ENCODE results near the gene COASY. TPM values are rescaled to one million over a fixed set of nuclear protein-coding genes. Genes with fewer than 3 reads are reported as not detected.
"Not testable (repeated sequence)": the region's sequence is repeated elsewhere in the genome, so short reads cannot be mapped to it uniquely, and the experiment has no call there.

Gene COASY
- polyA plus RNA-seq, 1 donor from 2014 or later, result 64.9 TPM

DNA sequence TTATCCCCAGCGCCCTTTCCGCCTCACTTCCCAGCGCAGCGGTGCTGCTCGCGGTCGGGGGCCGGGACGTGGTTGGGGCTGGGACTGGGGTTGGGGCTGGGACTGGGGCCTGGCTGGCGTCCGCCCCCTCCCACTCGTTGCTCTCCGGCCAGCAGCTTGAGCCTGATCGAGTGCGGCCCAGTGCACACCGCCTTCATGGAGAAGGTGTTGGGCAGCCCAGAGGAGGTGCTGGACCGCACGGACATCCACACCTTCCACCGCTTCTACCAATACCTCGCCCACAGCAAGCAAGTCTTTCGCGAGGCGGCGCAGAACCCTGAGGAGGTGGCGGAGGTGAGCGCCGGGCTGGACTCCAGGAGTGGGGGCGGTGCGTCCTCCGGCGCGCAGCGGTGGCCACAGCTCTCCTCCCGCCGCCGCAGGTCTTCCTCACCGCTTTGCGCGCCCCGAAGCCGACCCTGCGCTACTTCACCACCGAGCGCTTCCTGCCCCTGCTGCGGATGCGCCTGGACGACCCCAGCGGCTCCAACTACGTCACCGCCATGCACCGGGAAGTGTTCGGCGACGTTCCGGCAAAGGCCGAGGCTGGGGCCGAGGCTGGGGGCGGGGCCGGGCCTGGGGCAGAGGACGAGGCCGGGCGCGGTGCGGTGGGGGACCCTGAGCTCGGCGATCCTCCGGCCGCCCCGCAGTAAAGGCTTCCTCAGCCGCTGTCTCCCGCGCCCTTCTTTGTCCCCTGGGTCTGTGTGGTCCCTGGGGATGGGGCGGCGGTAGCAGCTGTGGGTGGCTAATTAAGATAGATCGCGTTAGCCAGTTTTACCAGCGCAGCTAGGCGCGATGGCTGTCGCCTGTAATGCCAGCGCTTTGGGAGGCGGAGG, 7.5 kb upstream of the COASY start:
- H3K27me3 Mint-ChIP-seq, result no peaks in the 10 kb centered on the region
- no peaks in the 10 kb centered on the region for H3K9me3 Mint-ChIP-seq
- peaks cover 7 to 17% (median 16%) of the 10 kb centered on the region in 3 donors for H3K4me1 Mint-ChIP-seq
- H3K4me3 Mint-ChIP-seq, result peak overlapping the region; percentile 89 to 98 (median 94)
- peaks cover 2% of the 10 kb centered on the region for H3K36me3 Mint-ChIP-seq
- H3K27ac Mint-ChIP-seq, result peak overlapping the region; percentile 96 to 98 (median 96)

DNA sequence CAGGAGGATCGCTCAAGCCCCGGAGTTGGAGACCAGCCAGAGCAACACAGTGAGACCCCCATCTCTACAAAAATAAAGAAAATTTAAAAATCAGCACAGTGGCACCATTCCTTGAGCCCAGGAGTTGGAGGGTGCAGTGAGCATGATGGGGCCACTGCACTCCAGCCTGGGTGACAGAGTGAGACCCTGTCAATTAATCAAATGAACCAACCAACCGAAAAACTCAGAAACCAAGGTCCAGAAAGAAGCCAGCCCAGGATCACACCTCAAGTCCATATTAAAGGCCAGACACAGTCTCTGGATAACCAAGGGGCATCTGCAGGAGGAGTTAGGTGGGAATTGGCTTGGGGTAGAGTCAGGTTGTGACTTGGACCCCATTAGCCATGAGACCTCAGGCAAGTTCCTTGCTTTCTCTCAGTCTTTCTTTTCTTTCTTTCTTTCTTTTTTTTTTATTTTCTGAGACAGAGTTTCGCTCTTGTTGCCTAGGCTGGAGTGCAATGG, 6.8 kb upstream of the COASY start:
- H3K27ac Mint-ChIP-seq, result peak overlapping the region; percentile 96 to 98 (median 96)
- peaks cover 10 to 17% (median 16%) of the 10 kb centered on the region in 3 donors for H3K4me1 Mint-ChIP-seq
- H3K27me3 Mint-ChIP-seq, result no peaks in the 10 kb centered on the region
- H3K9me3 Mint-ChIP-seq, result no peaks in the 10 kb centered on the region
- H3K36me3 Mint-ChIP-seq, result peaks cover 2% of the 10 kb centered on the region
- H3K4me3 Mint-ChIP-seq, result peak overlapping the region; percentile 89 to 98 (median 94)

DNA sequence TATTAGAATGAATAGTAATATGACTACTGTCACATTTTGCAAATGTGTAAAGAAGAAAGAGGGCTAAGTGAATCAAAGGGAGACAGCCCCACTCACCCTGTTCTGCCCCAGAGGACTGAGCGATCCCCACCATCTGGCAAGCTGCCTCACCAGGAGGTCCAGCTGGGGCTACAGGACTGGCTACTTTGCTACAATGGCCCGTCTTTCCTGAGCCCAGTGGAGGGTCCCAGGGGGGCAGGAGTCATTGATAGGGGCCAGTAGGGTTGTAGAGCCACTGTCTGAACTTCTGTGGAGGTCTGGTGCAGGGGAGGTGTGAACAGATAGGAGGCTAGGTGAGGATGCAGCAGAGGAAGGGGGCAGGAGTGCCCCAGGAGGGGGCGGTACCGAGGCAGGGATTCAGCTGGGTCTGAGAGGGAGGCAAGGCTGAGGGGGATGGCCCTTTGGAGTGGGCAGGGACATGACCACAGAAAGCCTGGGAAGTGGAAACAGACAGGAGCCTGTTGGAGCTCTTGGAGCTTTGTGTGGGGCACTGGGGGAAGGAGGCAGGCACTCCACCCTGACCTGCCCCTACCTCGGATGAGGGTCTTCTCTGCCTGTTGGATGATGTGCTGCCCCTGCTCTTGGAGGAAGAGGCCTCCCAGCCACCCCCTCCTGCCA, 5.9 kb upstream of the COASY start:
- H3K36me3 Mint-ChIP-seq, H3K27me3 Mint-ChIP-seq, H3K9me3 Mint-ChIP-seq: not testable (repeated sequence)
- Mint-ChIP-seq H3K4me1 (peaks cover 10 to 15% (median 14%) of the 10 kb centered on the region in 3 donors), H3K4me3 (peak overlapping the region in 3 of 4 donors; percentile 55 to 89 (median 75)), H3K27ac (peak overlapping the region in 2 of 3 donors; percentile 96 to 98)

DNA sequence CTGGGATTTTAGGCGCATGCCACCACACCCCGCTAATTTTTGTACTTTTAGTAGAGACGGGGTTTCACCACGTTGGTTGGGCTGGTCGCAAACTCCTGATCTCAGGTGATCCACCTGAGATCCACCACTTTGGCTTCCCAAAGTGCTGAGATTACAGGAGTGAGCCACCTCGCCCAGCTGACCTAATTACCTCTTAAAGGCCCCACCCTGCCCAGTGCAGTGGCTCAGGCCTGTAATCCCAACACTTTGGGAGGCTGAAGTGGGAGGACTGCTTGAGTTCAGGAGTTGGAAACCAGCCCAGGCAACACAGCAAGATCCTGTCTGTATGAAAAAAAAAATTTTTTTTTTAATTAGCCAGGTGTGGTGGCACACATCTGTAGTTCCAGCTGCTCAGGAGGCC, 2.9 kb upstream of the COASY start:
- Mint-ChIP-seq H3K9me3 (no peaks in the 10 kb centered on the region), H3K27ac (peak overlapping the region in 1 of 3 donors; percentile 94), H3K4me3 (peak overlapping the region in 1 of 4 donors; percentile 87), H3K27me3 (no peaks in the 10 kb centered on the region), H3K36me3 (peaks cover 2% of the 10 kb centered on the region), H3K4me1 (peaks cover 23 to 28% (median 23%) of the 10 kb centered on the region in 3 donors)

DNA sequence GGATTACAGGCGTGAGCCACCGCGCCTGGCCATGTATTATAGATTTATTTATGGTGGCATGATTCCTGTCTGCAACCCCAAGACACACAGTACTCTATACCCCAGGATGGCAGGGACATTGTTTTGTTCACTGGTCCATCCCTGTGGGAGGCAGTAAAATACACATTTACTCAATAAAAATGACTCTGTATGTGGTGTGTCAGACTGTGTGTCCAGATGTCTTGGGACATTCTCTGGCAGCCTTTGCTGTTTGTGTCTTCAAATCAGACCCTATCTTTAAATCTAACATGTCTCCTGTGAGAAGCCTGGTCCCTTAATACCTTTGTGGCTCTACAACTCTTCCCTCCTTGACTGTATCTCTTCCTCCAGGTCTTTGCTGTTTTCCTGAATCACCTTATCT, 1.7 kb upstream of the COASY start:
- Mint-ChIP-seq H3K9me3 (no peaks in the 10 kb centered on the region), H3K36me3 (no peaks in the 10 kb centered on the region), H3K27me3 (no peaks in the 10 kb centered on the region), H3K27ac (peak overlapping the region in 2 of 3 donors; percentile 89 to 94), H3K4me1 (peaks cover 19 to 22% (median 20%) of the 10 kb centered on the region in 3 donors), H3K4me3 (peak overlapping the region in 3 of 4 donors; percentile 39 to 87 (median 87))

DNA sequence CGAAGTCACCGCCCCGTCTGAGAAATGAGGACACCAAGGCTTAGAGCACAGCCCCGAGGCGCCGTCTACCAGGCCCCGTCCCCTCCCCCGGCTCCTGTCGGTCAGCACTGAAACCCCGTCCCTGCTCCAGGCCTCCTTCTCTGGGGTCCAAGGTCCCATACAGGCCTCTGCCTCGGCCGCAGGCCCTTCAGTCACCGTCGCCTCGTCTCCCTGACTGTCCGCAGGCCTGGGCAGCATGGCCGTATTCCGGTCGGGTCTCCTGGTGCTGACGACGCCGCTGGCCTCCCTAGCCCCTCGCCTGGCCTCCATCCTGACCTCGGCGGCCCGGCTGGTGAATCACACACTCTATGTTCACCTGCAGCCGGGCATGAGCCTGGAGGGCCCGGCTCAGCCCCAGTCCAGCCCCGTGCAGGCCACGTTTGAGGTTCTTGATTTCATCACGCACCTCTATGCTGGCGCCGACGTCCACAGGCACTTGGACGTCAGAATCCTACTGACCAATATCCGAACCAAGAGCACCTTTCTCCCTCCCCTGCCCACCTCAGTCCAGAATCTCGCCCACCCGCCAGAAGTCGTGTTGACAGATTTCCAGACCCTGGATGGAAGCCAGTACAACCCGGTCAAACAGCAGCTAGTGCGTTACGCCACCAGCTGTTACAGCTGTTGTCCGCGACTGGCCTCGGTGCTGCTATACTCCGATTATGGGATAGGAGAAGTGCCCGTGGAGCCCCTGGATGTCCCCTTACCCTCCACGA, 617 bp downstream of the COASY start:
- H3K36me3 Mint-ChIP-seq, result peaks cover 1% of the 10 kb centered on the region
- H3K4me1 Mint-ChIP-seq, result peaks cover 17 to 26% (median 19%) of the 10 kb centered on the region in 3 donors
- H3K27me3 Mint-ChIP-seq, result no peaks in the 10 kb centered on the region
- H3K27ac Mint-ChIP-seq, result peak overlapping the region; percentile 88 to 94 (median 94)
- H3K9me3 Mint-ChIP-seq, result no peaks in the 10 kb centered on the region
- peak overlapping the region; percentile 91 to 98 (median 96) for H3K4me3 Mint-ChIP-seq

DNA sequence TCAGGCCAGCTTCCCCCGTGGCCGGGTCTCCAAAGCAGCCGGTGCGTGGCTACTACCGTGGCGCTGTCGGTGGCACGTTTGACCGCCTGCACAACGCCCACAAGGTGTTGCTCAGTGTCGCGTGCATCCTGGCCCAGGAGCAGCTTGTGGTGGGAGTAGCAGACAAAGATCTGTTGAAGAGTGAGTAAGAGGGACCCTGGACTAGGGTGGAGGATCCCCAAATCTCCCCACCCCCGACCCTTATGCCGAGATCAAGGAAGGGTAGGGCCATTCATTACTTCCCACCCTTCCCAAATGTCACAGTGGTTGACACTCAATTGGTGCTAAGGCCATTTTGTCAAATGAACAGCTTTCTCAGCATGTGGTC, 1.2 kb downstream of the COASY start:
- Mint-ChIP-seq H3K27me3 (no peaks in the 10 kb centered on the region), H3K4me3 (peak overlapping the region; percentile 91 to 98 (median 96)), H3K36me3 (peaks cover 1% of the 10 kb centered on the region), H3K27ac (peak overlapping the region in 2 of 3 donors; percentile 94), H3K9me3 (no peaks in the 10 kb centered on the region), H3K4me1 (peaks cover 21 to 30% (median 23%) of the 10 kb centered on the region in 3 donors)

DNA sequence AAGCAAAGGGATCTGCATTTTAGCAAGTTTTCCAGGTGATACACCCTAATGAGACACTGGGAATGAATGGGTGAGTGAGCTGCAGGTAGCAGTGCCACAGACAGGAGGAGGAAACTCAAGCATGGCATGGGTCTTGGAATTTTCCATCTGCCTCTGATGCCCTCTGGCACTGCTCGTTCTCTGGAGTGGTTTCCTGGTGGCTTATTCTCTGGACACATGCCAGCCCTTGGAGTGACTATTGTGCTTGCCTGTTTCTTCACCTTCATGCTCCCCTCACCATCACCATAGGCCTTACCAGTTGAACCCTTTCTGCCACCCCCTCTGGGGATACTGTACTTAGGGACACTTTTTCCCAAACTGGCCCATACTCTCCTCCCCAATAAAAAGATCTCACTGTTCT, 1.6 kb downstream of the COASY start:
- Mint-ChIP-seq H3K9me3 (no peaks in the 10 kb centered on the region), H3K27ac (peak overlapping the region in 1 of 3 donors; percentile 94), H3K4me1 (peaks cover 21 to 30% (median 23%) of the 10 kb centered on the region in 3 donors), H3K4me3 (peak overlapping the region; percentile 91 to 98 (median 96)), H3K36me3 (peaks cover 1% of the 10 kb centered on the region), H3K27me3 (no peaks in the 10 kb centered on the region)

DNA sequence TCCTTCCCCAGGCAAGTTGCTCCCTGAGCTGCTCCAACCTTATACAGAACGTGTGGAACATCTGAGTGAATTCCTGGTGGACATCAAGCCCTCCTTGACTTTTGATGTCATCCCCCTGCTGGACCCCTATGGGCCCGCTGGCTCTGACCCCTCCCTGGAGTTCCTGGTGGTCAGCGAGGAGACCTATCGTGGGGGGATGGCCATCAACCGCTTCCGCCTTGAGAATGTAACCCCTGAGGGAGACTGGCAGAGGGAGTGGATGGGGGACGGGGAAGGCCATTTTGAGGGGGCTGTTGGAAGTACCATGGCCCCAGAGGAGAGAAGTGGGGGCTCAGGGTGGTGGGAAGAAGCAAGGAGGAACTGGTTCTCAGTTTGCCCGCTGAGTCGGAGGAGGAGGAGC, 2.0 kb downstream of the COASY start:
- Mint-ChIP-seq H3K36me3 (peaks cover 1% of the 10 kb centered on the region), H3K9me3 (no peaks in the 10 kb centered on the region), H3K27me3 (no peaks in the 10 kb centered on the region), H3K4me3 (peak overlapping the region in 2 of 4 donors; percentile 95 to 96), H3K4me1 (peaks cover 21 to 30% (median 23%) of the 10 kb centered on the region in 3 donors), H3K27ac (peak overlapping the region in 1 of 3 donors; percentile 94)

DNA sequence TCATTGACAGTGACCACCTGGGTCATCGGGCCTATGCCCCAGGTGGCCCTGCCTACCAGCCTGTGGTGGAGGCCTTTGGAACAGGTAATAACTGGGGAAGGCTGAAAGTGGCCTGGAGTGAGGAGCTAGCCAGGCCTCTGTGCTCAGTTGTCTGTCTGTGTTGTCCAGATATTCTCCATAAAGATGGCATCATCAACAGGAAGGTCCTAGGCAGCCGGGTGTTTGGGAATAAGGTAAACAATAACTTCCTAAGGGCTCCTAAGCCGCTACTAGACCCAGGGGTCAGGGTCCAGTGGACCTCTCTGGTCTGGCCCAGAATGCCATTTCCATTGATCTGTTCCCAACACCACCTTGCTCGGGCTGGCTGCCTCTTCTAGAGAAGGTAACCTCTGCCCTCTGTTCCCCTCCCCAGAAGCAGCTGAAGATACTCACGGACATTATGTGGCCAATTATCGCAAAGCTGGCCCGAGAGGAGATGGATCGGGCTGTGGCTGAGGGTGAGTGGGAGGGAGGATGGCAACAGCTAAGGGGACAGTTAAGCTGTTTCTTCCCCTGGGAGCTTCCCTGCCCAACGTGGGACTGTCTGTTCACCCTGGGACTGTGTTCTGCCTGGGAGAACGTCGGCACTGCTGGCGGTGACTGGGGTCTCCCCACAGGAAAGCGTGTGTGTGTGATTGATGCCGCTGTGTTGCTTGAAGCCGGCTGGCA, 3.0 kb downstream of the COASY start:
- no peaks in the 10 kb centered on the region for H3K27me3 Mint-ChIP-seq
- peak overlapping the region in 3 of 4 donors; percentile 30 to 95 (median 90) for H3K4me3 Mint-ChIP-seq
- H3K36me3 Mint-ChIP-seq, result peaks cover 1% of the 10 kb centered on the region
- H3K9me3 Mint-ChIP-seq, result no peaks in the 10 kb centered on the region
- peaks cover 21 to 26% (median 23%) of the 10 kb centered on the region in 3 donors for H3K4me1 Mint-ChIP-seq
- peak overlapping the region in 1 of 3 donors; percentile 94 for H3K27ac Mint-ChIP-seq

DNA sequence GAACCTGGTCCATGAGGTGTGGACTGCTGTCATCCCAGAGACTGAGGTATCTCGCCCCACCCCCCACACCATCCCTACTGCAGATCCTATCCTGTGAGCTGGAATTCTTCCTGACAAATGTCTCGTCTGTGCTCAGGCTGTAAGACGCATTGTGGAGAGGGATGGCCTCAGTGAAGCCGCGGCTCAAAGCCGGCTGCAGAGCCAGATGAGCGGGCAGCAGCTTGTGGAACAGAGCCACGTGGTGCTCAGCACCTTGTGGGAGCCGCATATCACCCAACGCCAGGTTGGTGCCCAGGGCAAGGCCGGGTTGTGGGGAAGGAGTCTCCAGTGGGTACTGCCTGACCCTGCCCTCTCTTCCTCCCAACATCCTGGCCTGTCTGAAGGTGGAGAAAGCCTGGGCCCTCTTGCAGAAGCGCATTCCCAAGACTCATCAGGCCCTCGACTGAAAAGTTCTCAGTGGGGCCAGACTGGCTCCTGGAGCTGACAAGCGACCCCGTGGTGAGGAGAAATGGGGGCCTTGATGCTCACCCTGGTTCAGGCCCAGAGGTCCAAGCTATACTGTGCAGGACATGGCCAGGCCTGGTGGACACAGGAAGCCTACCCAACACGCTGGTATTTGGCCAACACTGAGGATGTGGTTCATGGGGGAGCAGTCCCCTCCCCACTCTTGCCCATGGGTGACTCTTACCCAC, 3.7 kb downstream of the COASY start:
- Mint-ChIP-seq H3K36me3 (peaks cover 1% of the 10 kb centered on the region), H3K9me3 (no peaks in the 10 kb centered on the region), H3K4me3 (peak overlapping the region in 3 of 4 donors; percentile 90 to 96 (median 95)), H3K27ac (peak overlapping the region in 2 of 3 donors; percentile 94 to 98), H3K27me3 (no peaks in the 10 kb centered on the region), H3K4me1 (peaks cover 21 to 26% (median 22%) of the 10 kb centered on the region in 3 donors)

DNA sequence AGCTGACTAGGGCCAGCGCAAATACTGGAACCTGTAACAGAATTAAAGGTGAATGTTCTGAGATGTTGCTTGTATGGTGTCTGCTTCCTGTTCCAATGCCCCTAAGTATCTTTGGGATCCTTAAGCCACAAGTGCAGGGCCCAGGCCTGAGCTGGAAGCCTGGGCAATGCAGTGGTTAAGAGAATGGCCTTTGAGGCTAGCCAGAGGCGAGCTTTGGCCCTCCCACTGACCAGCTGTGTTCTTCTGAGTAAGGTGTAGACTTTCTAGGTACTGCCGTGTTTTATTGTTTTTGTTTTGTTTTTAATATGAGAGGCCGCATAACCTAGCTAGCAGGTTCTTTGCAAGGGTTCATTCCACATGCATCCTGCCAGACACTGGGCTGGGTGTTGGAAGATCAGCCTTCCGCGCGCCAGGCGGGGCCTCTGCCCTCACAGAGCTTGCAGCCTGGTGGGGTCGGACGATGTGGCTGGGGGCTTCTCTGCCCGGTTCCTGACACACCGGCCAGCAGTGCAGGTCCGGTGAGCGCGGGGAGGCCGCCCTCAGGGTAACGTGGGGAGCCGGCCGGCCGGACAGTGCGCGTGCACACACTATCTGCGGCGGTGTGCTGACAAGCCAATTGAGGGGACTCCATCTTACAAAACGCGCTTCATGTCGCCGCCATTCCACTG, 4.4 kb downstream of the COASY start:
- peak overlapping the region; percentile 64 to 98 (median 92) for H3K27ac Mint-ChIP-seq
- peaks cover 1% of the 10 kb centered on the region for H3K36me3 Mint-ChIP-seq
- H3K27me3 Mint-ChIP-seq, result no peaks in the 10 kb centered on the region
- H3K9me3 Mint-ChIP-seq, result no peaks in the 10 kb centered on the region
- H3K4me1 Mint-ChIP-seq, result peaks cover 19 to 26% (median 21%) of the 10 kb centered on the region in 3 donors
- peak overlapping the region; percentile 90 to 99 (median 96) for H3K4me3 Mint-ChIP-seq
